Loucy (cell line): ENCODE measurements around the gene NR1I3.

Source experiments
- H2AFZ ChIP-seq: fragments of 200-600 bp; sonication (generic); 2 replicates; pipeline ENCODE4 v1.6.0; 2016; ENCODE audit warnings: antibody characterized with exemption, mild to moderate bottlenecking, low read length, moderate library complexity
- H3F3A ChIP-seq: fragments of 200-600 bp; 2 replicates; pipeline ENCODE4 v1.6.0; 2016; ENCODE audit warnings: antibody characterized with exemption, low read depth, mild to moderate bottlenecking
- H3K27me3 ChIP-seq: fragments of 200-600 bp; sonication (generic); 2 replicates; pipeline ENCODE4 v1.6.1; 2014; ENCODE audit warnings: low read length, mild to moderate bottlenecking; ENCODE audit not compliant: insufficient read depth, poor library complexity, severe bottlenecking
- H3K36me3 ChIP-seq: fragments of 200-600 bp; sonication (generic); 2 replicates; pipeline ENCODE4 v1.6.1; 2016; ENCODE audit warnings: low read length; ENCODE audit not compliant: insufficient read depth
- H3K4me1 ChIP-seq: fragments of 200-600 bp; sonication (generic); 2 replicates; pipeline ENCODE4 v1.5.1; 2014; ENCODE audit warnings: low read length, mild to moderate bottlenecking; ENCODE audit not compliant: insufficient read depth, poor library complexity, severe bottlenecking
- H3K4me2 ChIP-seq: fragments of 200-600 bp; sonication (generic); 2 replicates; pipeline ENCODE4 v1.6.0; 2014; ENCODE audit warnings: antibody characterized with exemption, low read length, low read depth, mild to moderate bottlenecking; ENCODE audit not compliant: poor library complexity, severe bottlenecking
- H3K4me3 ChIP-seq: fragments of 200-600 bp; sonication (generic); 2 replicates; pipeline ENCODE4 v1.5.1; 2014; ENCODE audit warnings: low read length, mild to moderate bottlenecking, mixed read lengths; ENCODE audit not compliant: poor library complexity, severe bottlenecking
- H3K79me2 ChIP-seq: fragments of 200-600 bp; sonication (generic); 2 replicates; pipeline ENCODE4 v1.6.1; 2014; ENCODE audit warnings: low read length; ENCODE audit not compliant: insufficient read depth
- H3K9ac ChIP-seq: fragments of 200-600 bp; sonication (generic); 2 replicates; pipeline ENCODE4 v1.6.0; 2014; ENCODE audit warnings: mild to moderate bottlenecking, low read depth, low read length, moderate library complexity; ENCODE audit not compliant: poor library complexity, severe bottlenecking
- H3K9me2 ChIP-seq: fragments of 200-600 bp; sonication (generic); replicated peaks from 2 replicates; pipeline ENCODE4 v1.6.1; 2016; ENCODE audit warnings: low read depth, low read length, mixed read lengths
- H3K9me3 ChIP-seq: fragments of 200-600 bp; sonication (generic); 2 replicates; pipeline ENCODE4 v1.6.1; 2014; ENCODE audit warnings: mild to moderate bottlenecking, antibody characterized with exemption, low read length, low read depth; ENCODE audit not compliant: insufficient read depth
- H4K20me1 ChIP-seq: fragments of 200-600 bp; sonication (generic); 2 replicates; pipeline ENCODE4 v1.6.0; 2014; ENCODE audit warnings: antibody characterized with exemption, low read length, mild to moderate bottlenecking; ENCODE audit not compliant: insufficient read depth, poor library complexity, severe bottlenecking
- EZH2phosphoT487 ChIP-seq: fragments of 200-600 bp; IDR thresholded peaks from 2 replicates; pipeline ENCODE4 v1.6.1; 2018; ENCODE audit warnings: antibody characterized with exemption, mild to moderate bottlenecking, moderate library complexity, borderline replicate concordance
- TF ChIP-seq, protein P1 (sequence below): fragments of 200-600 bp; sonication (generic); conservative IDR thresholded peaks from 2 replicates; pipeline ENCODE4 v1.5.1; 2014; ENCODE audit warnings: mild to moderate bottlenecking, antibody characterized with exemption, low read length

Gene NR1I3

DNA sequence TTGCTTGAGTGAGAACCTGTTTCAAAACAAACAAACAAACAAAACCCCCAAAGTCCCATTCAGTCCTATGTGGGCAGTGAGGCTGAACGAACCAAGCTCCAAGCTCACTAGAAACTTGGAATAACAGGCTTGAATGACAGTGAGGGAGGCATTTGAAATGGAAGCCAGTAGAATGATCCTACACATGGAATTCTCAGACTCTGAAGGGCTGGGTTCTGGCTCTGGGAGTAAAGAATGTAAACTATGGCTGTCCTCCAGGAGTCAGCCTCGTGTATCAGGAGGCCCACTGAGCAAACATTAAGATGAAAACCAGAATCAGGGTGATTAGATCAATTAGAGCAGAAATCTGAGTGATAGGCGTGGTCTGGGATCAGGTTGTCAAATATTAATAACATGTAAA is 35.4 kb upstream of the NR1I3 start:
- Histone ChIP-seq H3K9me2 (no peaks in the 10 kb centered on the region), H3F3A (no peaks in the 10 kb centered on the region), H3K79me2 (no peaks in the 10 kb centered on the region), H3K9ac (no peak overlapping the region), H3K4me3 (no peak overlapping the region), H3K27me3 (no peaks in the 10 kb centered on the region), H3K36me3 (no peaks in the 10 kb centered on the region), H4K20me1 (no peaks in the 10 kb centered on the region), H3K9me3 (no peaks in the 10 kb centered on the region), H3K4me2 (no peak overlapping the region), H2AFZ (no peak overlapping the region), H3K4me1 (no peaks in the 10 kb centered on the region)
- TF ChIP-seq, protein P1, sequence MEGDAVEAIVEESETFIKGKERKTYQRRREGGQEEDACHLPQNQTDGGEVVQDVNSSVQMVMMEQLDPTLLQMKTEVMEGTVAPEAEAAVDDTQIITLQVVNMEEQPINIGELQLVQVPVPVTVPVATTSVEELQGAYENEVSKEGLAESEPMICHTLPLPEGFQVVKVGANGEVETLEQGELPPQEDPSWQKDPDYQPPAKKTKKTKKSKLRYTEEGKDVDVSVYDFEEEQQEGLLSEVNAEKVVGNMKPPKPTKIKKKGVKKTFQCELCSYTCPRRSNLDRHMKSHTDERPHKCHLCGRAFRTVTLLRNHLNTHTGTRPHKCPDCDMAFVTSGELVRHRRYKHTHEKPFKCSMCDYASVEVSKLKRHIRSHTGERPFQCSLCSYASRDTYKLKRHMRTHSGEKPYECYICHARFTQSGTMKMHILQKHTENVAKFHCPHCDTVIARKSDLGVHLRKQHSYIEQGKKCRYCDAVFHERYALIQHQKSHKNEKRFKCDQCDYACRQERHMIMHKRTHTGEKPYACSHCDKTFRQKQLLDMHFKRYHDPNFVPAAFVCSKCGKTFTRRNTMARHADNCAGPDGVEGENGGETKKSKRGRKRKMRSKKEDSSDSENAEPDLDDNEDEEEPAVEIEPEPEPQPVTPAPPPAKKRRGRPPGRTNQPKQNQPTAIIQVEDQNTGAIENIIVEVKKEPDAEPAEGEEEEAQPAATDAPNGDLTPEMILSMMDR, result no peak
- no peak for TF ChIP-seq EZH2phosphoT487

DNA sequence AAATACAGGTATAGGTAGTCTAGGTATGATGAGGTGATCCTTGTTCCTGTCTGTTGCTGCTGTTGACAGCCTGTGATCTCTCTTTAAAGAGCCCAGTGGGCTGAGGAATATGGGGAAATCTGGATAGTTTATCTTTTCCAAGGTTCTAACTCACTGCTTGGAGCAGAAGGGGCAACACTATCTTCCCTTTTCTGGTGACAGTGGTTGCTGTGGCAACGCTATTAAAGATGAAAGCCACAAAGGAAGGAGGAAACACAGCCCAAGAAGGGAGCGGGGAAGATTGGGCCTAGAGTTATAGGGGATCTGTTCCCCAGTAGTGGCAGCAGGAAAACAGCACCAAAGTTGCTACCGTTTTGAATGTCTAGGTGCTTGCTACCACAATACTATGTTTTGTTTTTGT is 29.3 kb upstream of the NR1I3 start:
- Histone ChIP-seq H3K9me3 (no peaks in the 10 kb centered on the region), H3K4me3 (no peak overlapping the region), H2AFZ (no peak overlapping the region), H3K9ac (no peak overlapping the region), H3K4me2 (no peak overlapping the region), H3K36me3 (no peaks in the 10 kb centered on the region), H4K20me1 (no peaks in the 10 kb centered on the region), H3K27me3 (no peaks in the 10 kb centered on the region), H3K4me1 (peaks cover 8% of the 10 kb centered on the region), H3K9me2 (no peaks in the 10 kb centered on the region), H3F3A (no peaks in the 10 kb centered on the region), H3K79me2 (no peaks in the 10 kb centered on the region)
- no peak for TF ChIP-seq EZH2phosphoT487
- TF ChIP-seq, protein P1, result no peak

DNA sequence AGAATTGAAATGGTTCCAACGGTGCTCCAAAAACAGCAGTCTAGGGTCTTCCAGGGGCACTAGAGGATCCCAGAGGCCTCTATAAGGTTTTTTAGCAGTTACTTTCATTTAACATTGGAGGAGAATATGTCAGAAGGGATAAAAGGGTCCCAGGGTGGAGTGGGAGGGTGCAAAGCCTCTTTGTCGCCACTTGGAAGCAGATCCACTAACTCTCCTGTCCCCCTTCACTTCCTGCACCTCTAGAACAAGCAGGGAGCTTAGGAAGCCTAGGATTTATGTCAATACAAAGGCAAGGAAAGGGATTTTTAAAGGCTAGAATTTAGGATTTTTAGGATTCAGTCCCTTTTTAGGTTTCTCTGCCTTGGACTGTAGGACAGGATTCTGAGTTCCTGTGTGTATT is 28.8 kb upstream of the NR1I3 start:
- no peaks in the 10 kb centered on the region for H3K79me2 ChIP-seq
- no peaks in the 10 kb centered on the region for H3K36me3 ChIP-seq
- H3K9me2 ChIP-seq, result no peaks in the 10 kb centered on the region
- H3K4me2 ChIP-seq, result no peak overlapping the region
- no peaks in the 10 kb centered on the region for H3F3A ChIP-seq
- TF ChIP-seq EZH2phosphoT487, result no peak
- TF ChIP-seq, protein P1, result no peak
- no peak overlapping the region for H3K9ac ChIP-seq
- H3K27me3 ChIP-seq, result no peaks in the 10 kb centered on the region
- H3K9me3 ChIP-seq, result no peaks in the 10 kb centered on the region
- H3K4me3 ChIP-seq, result no peak overlapping the region
- no peak overlapping the region for H2AFZ ChIP-seq
- H3K4me1 ChIP-seq, result peaks cover 8% of the 10 kb centered on the region
- H4K20me1 ChIP-seq, result no peaks in the 10 kb centered on the region
